HCT116 (cell line): ENCODE measurements around the gene RGMB.

Source experiments
- ATF3 ChIP-seq: IDR thresholded peaks from 2 replicates; pipeline ENCODE4 v1.6.1; 2012
- CEBPB ChIP-seq: IDR thresholded peaks from 2 replicates; pipeline ENCODE4 v1.6.1; 2012; ENCODE audit warnings: low read depth
- EZH2 ChIP-seq: fragments of 200-600 bp; sonication (generic); IDR thresholded peaks from 2 replicates; pipeline ENCODE4 v1.6.1; 2017; ENCODE audit warnings: antibody characterized with exemption, mixed run types
- EZH2phosphoT487 ChIP-seq: fragments of 200-600 bp; IDR thresholded peaks from 2 replicates; pipeline ENCODE4 v1.6.1; 2018; ENCODE audit warnings: antibody characterized with exemption, borderline replicate concordance
- FOSL1 ChIP-seq: IDR thresholded peaks from 2 replicates; pipeline ENCODE4 v1.6.1; 2012; ENCODE audit warnings: low read depth
- POLR2A ChIP-seq: IDR thresholded peaks from 2 replicates; pipeline ENCODE4 v1.7.0; 2011; ENCODE audit warnings: borderline replicate concordance; ENCODE audit not compliant: insufficient read depth, insufficient read length; ENCODE audit errors: extremely low read depth
- RAD21 ChIP-seq: IDR thresholded peaks from 2 replicates; pipeline ENCODE4 v1.6.1; 2012; ENCODE audit warnings: low read depth, mild to moderate bottlenecking
- REST ChIP-seq: IDR thresholded peaks from 2 replicates; pipeline ENCODE4 v1.6.1; 2012; ENCODE audit warnings: low read depth
- YY1 ChIP-seq: IDR thresholded peaks from 2 replicates; pipeline ENCODE4 v1.6.1; 2011; ENCODE audit warnings: low read length, low read depth, moderate library complexity, mild to moderate bottlenecking; ENCODE audit not compliant: insufficient replicate concordance; ENCODE audit errors: extremely low read depth
- ZFX ChIP-seq: fragments of 450-650 bp; IDR thresholded peaks from 2 replicates; pipeline ENCODE4 v1.6.1; 2017
- TF ChIP-seq, protein P1 (sequence below), 3 experiments: fragments of 200-600 bp in 1 of 3; sonication (generic) in 1 of 3; IDR thresholded peaks in 2 of 3; conservative IDR thresholded peaks in 1 of 3; 2 replicates each; pipeline ENCODE4 v1.5.1; 2012 to 2017; ENCODE audit warnings: low read depth in 2 of 3, low read length in 2 of 3, antibody characterized with exemption in 1 of 3, borderline replicate concordance in 1 of 3, control low read depth in 1 of 3, mild to moderate bottlenecking in 1 of 3, mixed read lengths in 1 of 3, mixed run types in 1 of 3, moderate library complexity in 1 of 3; ENCODE audit not compliant: insufficient read depth in 1 of 3

- no peak for TF ChIP-seq EZH2phosphoT487
- TF ChIP-seq, protein P1, sequence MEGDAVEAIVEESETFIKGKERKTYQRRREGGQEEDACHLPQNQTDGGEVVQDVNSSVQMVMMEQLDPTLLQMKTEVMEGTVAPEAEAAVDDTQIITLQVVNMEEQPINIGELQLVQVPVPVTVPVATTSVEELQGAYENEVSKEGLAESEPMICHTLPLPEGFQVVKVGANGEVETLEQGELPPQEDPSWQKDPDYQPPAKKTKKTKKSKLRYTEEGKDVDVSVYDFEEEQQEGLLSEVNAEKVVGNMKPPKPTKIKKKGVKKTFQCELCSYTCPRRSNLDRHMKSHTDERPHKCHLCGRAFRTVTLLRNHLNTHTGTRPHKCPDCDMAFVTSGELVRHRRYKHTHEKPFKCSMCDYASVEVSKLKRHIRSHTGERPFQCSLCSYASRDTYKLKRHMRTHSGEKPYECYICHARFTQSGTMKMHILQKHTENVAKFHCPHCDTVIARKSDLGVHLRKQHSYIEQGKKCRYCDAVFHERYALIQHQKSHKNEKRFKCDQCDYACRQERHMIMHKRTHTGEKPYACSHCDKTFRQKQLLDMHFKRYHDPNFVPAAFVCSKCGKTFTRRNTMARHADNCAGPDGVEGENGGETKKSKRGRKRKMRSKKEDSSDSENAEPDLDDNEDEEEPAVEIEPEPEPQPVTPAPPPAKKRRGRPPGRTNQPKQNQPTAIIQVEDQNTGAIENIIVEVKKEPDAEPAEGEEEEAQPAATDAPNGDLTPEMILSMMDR (IDR thresholded peaks at IDR 0.05 in 2 of 3, conservative IDR thresholded peaks at IDR 0.05 in 1 of 3; ENCODE audit: borderline replicate concordance in 1 of 3, insufficient read depth in 1 of 3, low read depth in 2 of 3, low read length in 2 of 3) = no peak
- no peak for TF ChIP-seq REST
- TF ChIP-seq FOSL1 = no peak
- no peak for TF ChIP-seq RAD21
- no peak for TF ChIP-seq POLR2A
- no peak for TF ChIP-seq ATF3
- no peak for TF ChIP-seq EZH2
- TF ChIP-seq ZFX = no peak
- no peak for TF ChIP-seq YY1
- no peak for TF ChIP-seq CEBPB
Measured at GRCh38 chr5:98783051-98783649, 9.7 kb downstream of the RGMB start.
